NT2/D1 (cell line): ENCODE measurements around the gene PPM1N.

Source experiments
- SUZ12 ChIP-seq: IDR thresholded peaks from 2 replicates; pipeline ENCODE4 v1.6.1; 2011; ENCODE audit not compliant: insufficient read length, insufficient read depth; ENCODE audit errors: extremely low read depth
- YY1 ChIP-seq: IDR thresholded peaks from 2 replicates; pipeline ENCODE4 v1.6.1; 2011; ENCODE audit not compliant: insufficient read length, insufficient read depth
- ZNF274 ChIP-seq: IDR thresholded peaks from 2 replicates; pipeline ENCODE4 v1.6.1; 2011; ENCODE audit warnings: mild to moderate bottlenecking, low read depth, low read length

- TF ChIP-seq ZNF274: no peak
- TF ChIP-seq SUZ12: no peak
- TF ChIP-seq YY1: no peak
Observed at GRCh38 chr19:45464852-45465441, 33.3 kb upstream of the PPM1N start.
